ENCODE results near the gene PRKCZ.

DNA sequence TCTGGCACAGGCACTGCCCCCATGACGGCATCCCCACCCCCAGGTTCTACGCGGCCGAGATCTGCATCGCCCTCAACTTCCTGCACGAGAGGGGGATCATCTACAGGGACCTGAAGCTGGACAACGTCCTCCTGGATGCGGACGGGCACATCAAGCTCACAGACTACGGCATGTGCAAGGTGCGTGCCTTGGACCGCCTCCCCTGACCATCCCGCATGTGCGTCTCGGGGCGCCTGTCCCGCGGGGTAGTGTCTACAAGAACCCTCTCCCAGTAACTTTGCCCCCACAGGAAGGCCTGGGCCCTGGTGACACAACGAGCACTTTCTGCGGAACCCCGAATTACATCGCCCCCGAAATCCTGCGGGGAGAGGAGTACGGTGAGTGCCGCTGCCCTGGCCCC is 121.8 kb downstream of the PRKCZ start:
- no peak for TF ChIP-seq CTCF (conservative IDR thresholded peaks at IDR 0.05; ENCODE audit: low read depth, low read length)
- no peak for TF ChIP-seq EZH2 (IDR thresholded peaks at IDR 0.05; ENCODE audit: borderline replicate concordance, low read depth, low read length, poor library complexity, severe bottlenecking)
